Activated CD4-positive, alpha-beta T cell treated with anti-CD3 and anti-CD28 coated beads, Interleukin-2, Interleukin-6, amounts not matched to agents 100 ng/mL and 50 ng/mL, durations not matched to agents 16 hours and 8 hours (primary cell): ENCODE data around the gene MYEOV.

Experiments used
- DNase-seq: peaks from one replicate; pipeline ENCODE4 v3.0.0-alpha.2; 2020

The MYEOV gene

DNA sequence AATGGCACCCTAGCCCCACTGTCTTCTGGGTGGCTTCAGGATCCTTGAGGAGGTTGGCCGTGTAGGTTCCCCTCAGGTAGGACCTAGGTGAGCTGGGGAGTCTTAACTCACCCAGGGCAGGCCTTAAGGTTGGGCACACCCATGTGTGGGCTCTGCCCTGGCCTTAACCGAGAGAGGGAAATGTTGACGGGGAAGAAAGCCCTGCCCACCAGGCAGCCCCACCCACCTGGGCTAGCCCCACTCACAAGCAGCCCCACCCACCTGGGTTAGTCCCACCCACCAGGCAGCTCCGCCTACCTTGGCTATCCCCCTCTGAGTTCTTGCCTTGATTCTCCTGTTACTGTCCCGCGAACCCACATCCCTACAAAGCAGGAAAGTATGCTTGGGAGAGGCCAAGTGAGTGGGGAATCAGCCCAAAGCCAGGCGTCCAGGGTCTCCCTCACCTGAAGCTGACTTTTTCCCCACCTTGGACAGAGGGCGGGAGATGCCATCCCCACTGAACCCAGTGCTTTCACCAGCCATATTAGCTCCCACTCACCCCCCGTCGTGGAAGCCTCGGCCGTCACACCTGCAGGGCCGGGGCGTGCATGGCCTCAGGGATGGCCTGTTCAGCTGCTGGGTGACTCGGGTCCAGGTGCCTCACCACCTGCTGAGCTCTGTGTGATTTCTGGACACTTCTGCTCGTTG lies at the start of gene MYEOV:
MYEOV (plus strand) TSS at position 337 of the 687 bp plus-strand sequence. CDS start 1,200 bp downstream, outside the sequence.
- peak; percentile 46 for DNase-seq

DNA sequence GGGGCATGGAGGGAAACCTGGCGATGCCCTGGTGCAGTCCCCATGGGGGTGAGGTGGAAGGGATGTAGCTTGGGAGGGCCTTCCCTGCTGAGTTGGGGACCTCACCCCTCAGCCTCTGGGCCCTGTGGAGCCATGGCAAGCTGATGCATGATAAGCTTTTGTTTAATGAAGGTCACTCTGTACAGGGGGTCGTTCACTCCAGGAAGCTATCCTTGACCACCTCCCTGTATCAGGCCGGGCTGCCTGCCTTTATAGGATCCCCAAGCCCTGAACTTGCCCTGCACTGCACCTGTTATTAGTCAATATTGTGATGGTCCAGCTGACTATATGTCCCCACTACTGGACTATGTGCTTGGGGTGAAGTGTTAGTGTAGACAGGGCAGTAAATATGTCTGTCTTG lies 49.7 kb upstream of the MYEOV start:
- no peak for DNase-seq

DNA sequence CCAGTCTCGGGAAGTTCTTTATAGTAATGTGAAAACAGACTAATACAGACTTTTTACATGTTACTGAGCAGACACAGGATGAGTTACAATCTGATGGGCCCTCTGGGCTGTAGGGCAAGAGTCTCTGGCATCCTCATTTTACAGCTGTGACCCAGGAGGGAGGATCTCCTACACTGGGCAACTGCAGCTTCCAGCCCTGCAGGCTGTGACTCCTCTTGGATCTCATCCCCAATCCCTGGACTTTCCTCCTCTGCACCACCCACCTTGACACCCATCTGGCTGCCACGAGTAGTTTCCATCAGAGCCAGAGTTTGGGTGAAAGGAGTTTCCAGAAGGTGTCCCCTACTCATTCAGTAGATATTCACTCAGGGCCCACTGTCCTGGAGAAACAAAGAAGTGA lies 48.9 kb upstream of the MYEOV start:
- no peak for DNase-seq

DNA sequence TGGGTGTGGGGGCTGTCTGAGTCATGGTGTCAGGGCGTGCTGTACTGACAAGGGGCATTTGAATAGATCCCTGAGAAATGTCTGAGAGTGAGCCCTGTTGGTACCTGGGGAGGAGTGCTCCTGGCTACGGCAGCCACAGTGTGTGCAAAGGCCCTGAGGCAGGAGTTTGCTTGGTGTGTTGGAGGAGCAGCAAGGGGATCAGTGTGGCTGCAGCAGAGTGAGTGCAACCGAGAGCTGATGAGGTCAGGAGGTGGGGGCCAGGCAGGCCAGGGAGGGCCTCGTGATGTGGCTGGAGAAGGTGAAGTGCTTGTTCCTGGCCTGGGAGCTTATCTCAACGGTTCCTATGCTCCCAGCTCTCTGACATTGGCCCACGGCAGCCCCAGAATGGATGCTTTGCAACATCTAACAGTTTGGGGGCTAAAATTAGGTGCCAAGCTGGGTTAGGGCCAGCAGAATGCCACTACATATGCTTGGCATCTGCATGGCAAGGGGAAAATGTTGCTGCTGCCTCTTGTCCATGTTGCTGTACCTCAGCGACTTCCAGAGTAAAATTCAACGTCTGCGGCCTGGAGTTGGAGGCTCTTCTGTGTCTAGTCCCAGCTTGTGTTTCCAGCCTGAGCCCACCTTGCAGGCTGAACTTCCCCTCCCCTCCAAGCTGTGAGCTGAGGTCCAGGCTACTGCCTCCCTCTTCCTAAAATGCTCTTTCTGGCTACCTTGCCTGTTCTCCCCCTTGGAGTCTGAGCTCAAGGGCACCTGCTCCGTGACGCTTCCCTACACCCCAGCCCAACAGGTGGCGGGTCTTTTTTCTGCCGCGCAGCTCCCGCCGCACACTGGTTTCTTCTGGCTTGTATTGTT lies 48.2 kb upstream of the MYEOV start:
- no peak for DNase-seq

DNA sequence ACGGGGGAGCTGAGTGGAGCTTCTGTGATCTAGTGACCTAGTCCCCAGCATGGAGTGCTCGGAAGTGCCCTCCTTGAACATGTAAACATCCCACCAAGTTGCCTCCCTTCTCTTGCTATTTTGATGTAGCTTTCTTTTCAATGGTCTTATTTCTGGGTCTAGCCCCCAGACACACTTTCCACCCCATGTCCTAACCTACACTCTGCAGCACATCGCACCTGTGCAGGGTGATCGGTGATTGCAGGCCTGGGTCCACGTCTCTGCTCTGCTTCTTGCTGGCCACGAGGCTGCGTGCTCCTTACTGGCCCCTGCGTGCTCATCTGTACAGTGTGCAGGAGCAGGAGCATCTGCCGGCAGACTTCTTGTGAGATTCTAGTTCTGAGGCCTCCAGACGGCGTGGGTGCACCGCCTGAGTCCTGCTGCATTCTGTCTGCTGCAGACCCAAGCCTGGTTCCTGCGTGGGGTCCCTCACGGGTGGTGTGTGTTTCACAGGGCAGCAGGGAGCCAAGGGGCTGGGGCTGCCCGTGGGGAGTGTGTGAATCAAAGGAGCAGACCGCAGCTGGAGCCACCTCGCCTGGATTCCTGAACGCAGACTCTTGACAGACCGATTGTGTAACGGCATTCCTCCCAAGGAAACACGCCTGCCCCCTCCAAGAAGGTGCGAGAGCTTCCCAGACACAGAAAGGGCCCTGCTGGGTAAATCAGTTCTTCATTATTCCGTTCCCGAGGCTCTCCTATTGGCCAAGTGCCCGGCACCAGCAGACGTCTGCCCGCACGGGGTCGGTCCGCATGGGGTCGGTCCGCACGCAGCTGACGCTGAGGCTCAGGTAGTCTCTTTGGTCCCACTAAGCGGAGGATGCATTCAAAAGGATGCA lies 44.4 kb upstream of the MYEOV start:
- no peak for DNase-seq

- DNase-seq = no peak
Observed at GRCh38 chr11:69250186-69251056, 43.5 kb upstream of the MYEOV start.

DNA sequence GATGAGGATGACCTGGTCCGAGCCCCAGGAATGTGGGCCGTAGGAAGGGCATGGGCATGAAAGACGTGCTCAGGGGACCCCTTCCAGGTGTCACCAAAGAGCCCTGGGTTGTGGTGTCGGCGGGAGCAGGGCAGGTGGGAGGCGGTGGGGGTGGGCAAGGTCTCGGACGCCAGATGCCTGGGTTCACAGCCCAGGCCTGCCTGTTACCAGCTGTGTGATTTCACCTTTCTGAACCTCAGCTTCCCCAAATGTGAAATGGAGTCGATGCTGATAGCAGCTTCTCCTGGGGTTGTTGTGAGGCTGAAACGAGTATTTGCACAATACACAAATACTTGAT lies 42.9 kb upstream of the MYEOV start:
- DNase-seq = no peak

GRCh38 chr11:69251639-69252489 lies 42.1 kb upstream of the MYEOV start:
- no peak for DNase-seq

GRCh38 chr11:69252490-69252837 lies 41.5 kb upstream of the MYEOV start:
- no peak for DNase-seq

GRCh38 chr11:69253028-69253427 lies 40.9 kb upstream of the MYEOV start:
- DNase-seq = no peak

DNA sequence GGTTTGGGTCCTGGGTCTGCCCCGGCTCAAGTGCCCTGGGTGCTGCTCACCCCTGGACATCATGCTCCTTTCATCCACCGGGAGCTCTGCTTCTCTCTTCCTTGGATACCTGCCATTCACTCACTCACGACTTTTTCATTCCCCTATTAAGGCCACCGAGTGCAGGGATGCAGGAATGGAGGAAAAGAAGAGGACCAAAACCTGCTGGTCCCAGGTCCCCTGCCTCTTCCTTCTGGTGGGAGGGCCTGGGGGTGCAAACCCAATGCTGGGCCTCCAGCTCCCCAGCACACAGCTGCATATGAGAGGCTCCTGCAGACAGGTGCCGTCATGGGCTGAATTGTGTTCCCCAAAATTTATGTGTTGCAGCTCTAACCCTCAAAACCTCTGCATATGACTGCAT lies 36.8 kb upstream of the MYEOV start:
- no peak for DNase-seq

- DNase-seq = no peak
Observed at GRCh38 chr11:69257838-69258658, 35.9 kb upstream of the MYEOV start.

- no peak for DNase-seq
Observed at GRCh38 chr11:69259096-69259495, 34.9 kb upstream of the MYEOV start.

DNA sequence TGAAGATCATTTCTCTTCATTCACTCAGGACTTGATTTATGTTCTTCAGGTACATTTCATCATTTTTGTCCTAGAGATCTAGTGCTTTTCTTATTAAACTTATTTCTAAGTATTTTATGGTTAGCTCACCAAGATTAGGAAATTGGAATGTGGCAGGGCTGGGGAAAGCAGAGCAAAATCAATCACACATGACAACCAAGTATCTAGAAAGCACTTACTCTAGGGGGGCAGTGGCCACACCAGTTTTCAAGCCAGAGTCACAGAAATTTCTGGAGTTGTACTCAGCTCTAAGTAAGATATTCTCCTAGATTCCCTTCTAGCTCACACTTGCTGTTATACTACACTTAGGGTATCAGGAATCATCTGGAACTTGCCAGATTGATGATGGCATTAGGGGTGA lies 33.3 kb upstream of the MYEOV start:
- no peak for DNase-seq

DNA sequence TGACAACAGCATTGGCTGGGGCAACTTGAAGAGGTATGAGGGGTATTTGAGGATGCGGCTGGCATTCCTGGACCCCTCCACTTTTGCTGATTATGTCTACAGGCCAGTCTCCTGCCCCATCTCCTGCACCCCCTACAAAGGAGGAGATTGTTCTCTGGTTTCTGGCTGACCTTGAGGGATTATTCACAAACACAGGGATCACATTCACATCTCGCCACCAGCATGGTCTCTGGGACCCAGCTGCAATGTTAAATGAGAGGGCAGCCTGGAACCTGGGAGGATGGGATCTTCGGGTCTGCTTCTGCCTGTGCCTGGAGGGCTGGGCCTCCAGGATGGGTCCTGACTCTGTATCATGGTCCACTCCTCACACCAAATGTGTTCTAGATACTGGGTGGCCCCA lies 32.8 kb upstream of the MYEOV start:
- DNase-seq = no peak

GRCh38 chr11:69262918-69263735 lies 30.8 kb upstream of the MYEOV start:
- DNase-seq = no peak

- no peak for DNase-seq
Observed at GRCh38 chr11:69263736-69264052, 30.3 kb upstream of the MYEOV start.

DNA sequence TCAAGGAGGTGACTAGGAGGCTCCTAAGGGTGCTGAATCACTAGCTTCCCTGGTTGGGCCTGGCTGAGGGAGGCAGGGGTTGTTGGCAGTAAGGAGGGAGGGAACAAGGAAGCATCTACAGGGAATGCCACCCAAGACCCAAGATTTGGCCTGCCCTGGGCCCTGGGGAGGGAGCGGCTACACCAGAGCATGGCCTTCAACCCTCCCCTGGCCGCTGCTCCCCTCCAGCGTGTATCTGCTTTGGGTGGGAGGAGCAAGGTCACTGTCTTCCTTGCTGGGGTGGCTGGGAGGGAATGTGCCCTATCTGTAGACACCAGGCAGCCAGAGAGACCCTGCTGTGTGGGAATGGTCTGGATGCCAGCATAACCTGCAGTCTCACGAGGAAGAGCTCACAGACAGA lies 29.5 kb upstream of the MYEOV start:
- DNase-seq = no peak

- DNase-seq = no peak
Observed at GRCh38 chr11:69265210-69265609, 28.7 kb upstream of the MYEOV start.

DNA sequence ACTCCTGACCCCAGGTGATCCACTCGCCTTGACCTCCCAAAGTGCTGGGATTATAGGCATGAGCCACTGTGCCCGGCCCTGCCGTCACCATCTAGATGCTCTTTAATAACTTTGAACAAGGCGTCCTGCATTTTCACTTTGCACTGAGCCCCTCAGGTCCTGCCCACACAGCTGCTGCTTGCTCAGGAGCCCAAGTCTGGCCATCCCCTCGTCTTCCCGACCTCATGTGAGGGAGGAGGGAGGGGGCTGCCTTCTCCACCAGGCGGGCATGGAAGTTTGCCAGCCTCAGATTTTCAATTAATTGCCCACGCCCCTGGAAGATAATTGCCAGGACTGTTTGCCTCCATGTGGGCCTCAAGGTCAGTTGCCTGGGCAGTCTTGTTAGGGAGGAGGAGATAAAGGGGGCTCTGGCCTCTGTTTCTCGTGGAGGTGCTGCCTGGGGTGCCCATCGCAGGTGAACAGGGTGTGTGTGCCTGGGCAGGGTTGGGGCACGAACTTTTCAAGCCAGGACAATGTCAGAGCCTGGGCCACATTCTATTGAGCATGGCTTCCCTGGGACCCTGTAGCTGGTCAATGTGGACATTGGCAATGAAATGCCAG lies 27.9 kb upstream of the MYEOV start:
- no peak for DNase-seq
